Measurements from ENCODE around the gene CFAP46. TPM values are rescaled to one million over a fixed set of nuclear protein-coding genes. Genes with fewer than 3 reads are reported as not detected.

Gene CFAP46
- total and polyA plus RNA-seq, 10 of the 15 experiments (the other 5 are each of a cell fraction or from before 2014, with no cell fraction given) = 0.01 to 0.18 (median 0.03) TPM; not detected in 7

- TF ChIP-seq, protein P1, sequence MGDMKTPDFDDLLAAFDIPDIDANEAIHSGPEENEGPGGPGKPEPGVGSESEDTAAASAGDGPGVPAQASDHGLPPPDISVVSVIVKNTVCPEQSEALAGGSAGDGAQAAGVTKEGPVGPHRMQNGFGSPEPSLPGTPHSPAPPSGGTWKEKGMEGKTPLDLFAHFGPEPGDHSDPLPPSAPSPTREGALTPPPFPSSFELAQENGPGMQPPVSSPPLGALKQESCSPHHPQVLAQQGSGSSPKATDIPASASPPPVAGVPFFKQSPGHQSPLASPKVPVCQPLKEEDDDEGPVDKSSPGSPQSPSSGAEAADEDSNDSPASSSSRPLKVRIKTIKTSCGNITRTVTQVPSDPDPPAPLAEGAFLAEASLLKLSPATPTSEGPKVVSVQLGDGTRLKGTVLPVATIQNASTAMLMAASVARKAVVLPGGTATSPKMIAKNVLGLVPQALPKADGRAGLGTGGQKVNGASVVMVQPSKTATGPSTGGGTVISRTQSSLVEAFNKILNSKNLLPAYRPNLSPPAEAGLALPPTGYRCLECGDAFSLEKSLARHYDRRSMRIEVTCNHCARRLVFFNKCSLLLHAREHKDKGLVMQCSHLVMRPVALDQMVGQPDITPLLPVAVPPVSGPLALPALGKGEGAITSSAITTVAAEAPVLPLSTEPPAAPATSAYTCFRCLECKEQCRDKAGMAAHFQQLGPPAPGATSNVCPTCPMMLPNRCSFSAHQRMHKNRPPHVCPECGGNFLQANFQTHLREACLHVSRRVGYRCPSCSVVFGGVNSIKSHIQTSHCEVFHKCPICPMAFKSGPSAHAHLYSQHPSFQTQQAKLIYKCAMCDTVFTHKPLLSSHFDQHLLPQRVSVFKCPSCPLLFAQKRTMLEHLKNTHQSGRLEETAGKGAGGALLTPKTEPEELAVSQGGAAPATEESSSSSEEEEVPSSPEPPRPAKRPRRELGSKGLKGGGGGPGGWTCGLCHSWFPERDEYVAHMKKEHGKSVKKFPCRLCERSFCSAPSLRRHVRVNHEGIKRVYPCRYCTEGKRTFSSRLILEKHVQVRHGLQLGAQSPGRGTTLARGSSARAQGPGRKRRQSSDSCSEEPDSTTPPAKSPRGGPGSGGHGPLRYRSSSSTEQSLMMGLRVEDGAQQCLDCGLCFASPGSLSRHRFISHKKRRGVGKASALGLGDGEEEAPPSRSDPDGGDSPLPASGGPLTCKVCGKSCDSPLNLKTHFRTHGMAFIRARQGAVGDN (IDR thresholded peaks at IDR 0.05) = no peak
- TF ChIP-seq MEF2A (IDR thresholded peaks at IDR 0.05; ENCODE audit: insufficient read depth, low read depth, low read length) = no peak
- no peak for TF ChIP-seq LARP7 (IDR thresholded peaks at IDR 0.05)
- TF ChIP-seq SREBF1 (IDR thresholded peaks at IDR 0.05; ENCODE audit: low read length) = no peak
- TF ChIP-seq RCOR1 (conservative IDR thresholded peaks at IDR 0.05; ENCODE audit: low read depth, low read length) = no peak
- no peak for TF ChIP-seq EGR1 (IDR thresholded peaks at IDR 0.05; ENCODE audit: borderline replicate concordance in 1 of 2, low read depth in 2 of 2, low read length in 2 of 2)
- no peak for TF ChIP-seq NR2C2 (IDR thresholded peaks at IDR 0.05; ENCODE audit: borderline replicate concordance, control insufficient read depth, insufficient read length, low read depth)
Measured at GRCh38 chr10:132802048-132802447, 140.3 kb downstream of the CFAP46 start (continued).

DNA sequence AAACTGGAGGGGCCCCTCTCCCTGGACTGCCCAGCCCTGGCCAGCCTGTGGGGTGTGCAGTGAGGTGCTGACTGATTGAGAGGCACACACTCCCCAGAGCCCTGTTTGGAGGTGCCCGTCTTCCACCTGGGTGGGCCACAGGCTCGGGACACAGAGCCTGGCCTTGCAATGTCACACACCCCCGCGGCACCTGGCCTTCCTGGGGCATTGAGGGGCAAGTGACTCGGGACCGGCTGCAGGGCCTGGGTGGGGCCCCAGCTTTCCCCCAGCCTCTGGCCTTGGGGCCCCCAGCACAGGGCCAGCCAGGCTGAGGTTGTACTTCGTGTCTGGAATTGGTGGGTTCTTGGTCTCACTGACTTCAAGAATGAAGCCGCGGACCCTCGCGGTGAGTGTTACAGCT lies 142.5 kb downstream of the CFAP46 start:
- ChIA-PET SMC1A (ENCODE audit: uncharacterized antibody, unreplicated experiment) (no interaction called here), CTCF (no interaction called here), POLR2A (no interaction called here), RAD21 (ENCODE audit: unreplicated experiment) (no interaction called here)
- H3K4me2 ChIP-seq (ENCODE audit: control insufficient read depth, insufficient read depth) = no peak overlapping the region
- H4K20me1 ChIP-seq (ENCODE audit: control insufficient read depth, insufficient read depth) = no peaks in the 10 kb centered on the region
- no peak overlapping the region for H3K4me3 ChIP-seq
- BruUV-seq (replicated peaks) = no TSS peak
- H3K9me3 ChIP-seq (replicated peaks; ENCODE audit: control insufficient read depth, insufficient read depth, low read length) = peaks cover 2% of the 10 kb centered on the region; the same call in 1 of the 3 replicates
- FAIRE-seq (no peak), ATAC-seq (no peak), DNase-seq (ENCODE audit: low read depth, low spot score) (no peak)
- no peaks in the 10 kb centered on the region for H3K36me3 ChIP-seq (ENCODE audit: control insufficient read depth in 2 of 2, insufficient read depth in 2 of 2, low read length in 1 of 2)
- TF ChIP-seq STAT3 (IDR thresholded peaks at IDR 0.05; ENCODE audit: low read depth, low read length) = no peak
- no peak for TF ChIP-seq CEBPZ (IDR thresholded peaks at IDR 0.05; ENCODE audit: low read depth, low read length)
- no peak for TF ChIP-seq IKZF1 (conservative IDR thresholded peaks at IDR 0.05)
- TF ChIP-seq EZH2 (IDR thresholded peaks at IDR 0.05; ENCODE audit: borderline replicate concordance, control insufficient read depth, low read depth, low read length) = no peak
- no peaks in the 10 kb centered on the region for H3K27me3 ChIP-seq (replicated peaks in 1 of 2; ENCODE audit: control insufficient read depth in 2 of 2, insufficient read depth in 2 of 2, low read length in 1 of 2)
- H3K9ac ChIP-seq (ENCODE audit: control insufficient read depth, insufficient read depth, low read length) = no peak overlapping the region
- H3K79me2 ChIP-seq (ENCODE audit: control insufficient read depth, insufficient read depth, low read length) = no peaks in the 10 kb centered on the region
- intact Hi-C loops (cut with micrococcal nuclease; ENCODE audit: unreplicated experiment) (no loop called here), in situ Hi-C loops (cut with MboI) (no loop called here)
- H3K4me1 ChIP-seq (ENCODE audit: control insufficient read depth, insufficient read depth, low read length) = no peaks in the 10 kb centered on the region
- WGBS (ENCODE audit: insufficient coverage, insufficient replicate concordance, low lambda C conversion rate, missing lambda C conversion rate) = 56% methylated on average over 7 of the region's 11 CpGs
- H2AFZ ChIP-seq (ENCODE audit: control insufficient read depth, low read depth, low read length) = no peak overlapping the region
- no peak overlapping the region for H3K27ac ChIP-seq (ENCODE audit: control insufficient read depth, insufficient read depth)
